Measurements from ENCODE around the gene OS9.
"Not testable (repeated sequence)": the region's sequence is repeated elsewhere in the genome, so short reads cannot be mapped to it uniquely, and the experiment has no call there.

OS9 gene

GRCh38 chr12:57693659-57694458 is at the start of gene OS9:
Gene OS9 (plus strand): TSS chr12:57694132. CDS start chr12:57694162, 30 bp downstream.
- DNase-seq (ENCODE audit: low read depth), result peak; percentile 96

GRCh38 chr12:57645990-57646658 is 47.8 kb upstream of the OS9 start:
- not testable (repeated sequence) for DNase-seq (ENCODE audit: low read depth)

GRCh38 chr12:57646659-57647049 is 47.3 kb upstream of the OS9 start:
- DNase-seq (ENCODE audit: low read depth), result not testable (repeated sequence)

GRCh38 chr12:57654042-57654441 is 39.9 kb upstream of the OS9 start:
- DNase-seq (ENCODE audit: low read depth), result no peak

GRCh38 chr12:57655541-57656240 is 38.2 kb upstream of the OS9 start:
- no peak for DNase-seq (ENCODE audit: low read depth)

- not testable (repeated sequence) for DNase-seq (ENCODE audit: low read depth)
Observed at GRCh38 chr12:57656408-57656807, 37.5 kb upstream of the OS9 start.

GRCh38 chr12:57657744-57658143 is 36.2 kb upstream of the OS9 start:
- no peak for DNase-seq (ENCODE audit: low read depth)

GRCh38 chr12:57658890-57659289 is 35.0 kb upstream of the OS9 start:
- no peak for DNase-seq (ENCODE audit: low read depth)

GRCh38 chr12:57661376-57661775 is 32.6 kb upstream of the OS9 start:
- DNase-seq (ENCODE audit: low read depth), result no peak

- not testable (repeated sequence) for DNase-seq (ENCODE audit: low read depth)
Observed at GRCh38 chr12:57665066-57665820, 28.7 kb upstream of the OS9 start.

GRCh38 chr12:57666897-57667296 is 27.0 kb upstream of the OS9 start:
- DNase-seq (ENCODE audit: low read depth), result no peak

- DNase-seq (ENCODE audit: low read depth), result not testable (repeated sequence)
Observed at GRCh38 chr12:57669691-57670090, 24.2 kb upstream of the OS9 start.

- DNase-seq (ENCODE audit: low read depth), result not testable (repeated sequence)
Observed at GRCh38 chr12:57671811-57672210, 22.1 kb upstream of the OS9 start.

- no peak for DNase-seq (ENCODE audit: low read depth)
Observed at GRCh38 chr12:57672801-57673200, 21.1 kb upstream of the OS9 start.

GRCh38 chr12:57674691-57675090 is 19.2 kb upstream of the OS9 start:
- no peak for DNase-seq (ENCODE audit: low read depth)

- not testable (repeated sequence) for DNase-seq (ENCODE audit: low read depth)
Observed at GRCh38 chr12:57677947-57678346, 16.0 kb upstream of the OS9 start.

- no peak for DNase-seq (ENCODE audit: low read depth)
Observed at GRCh38 chr12:57679697-57680096, 14.2 kb upstream of the OS9 start.

- DNase-seq (ENCODE audit: low read depth), result no peak
Observed at GRCh38 chr12:57687862-57688261, 6.1 kb upstream of the OS9 start.

- no peak for DNase-seq (ENCODE audit: low read depth)
Observed at GRCh38 chr12:57688931-57689330, 5.0 kb upstream of the OS9 start.

- DNase-seq (ENCODE audit: low read depth), result no peak
Observed at GRCh38 chr12:57692500-57692899, 1.4 kb upstream of the OS9 start.

- DNase-seq (ENCODE audit: low read depth), result no peak
Observed at GRCh38 chr12:57693317-57693658, 644 bp upstream of the OS9 start.

- DNase-seq (ENCODE audit: low read depth), result no peak
Observed at GRCh38 chr12:57694459-57695019, 607 bp downstream of the OS9 start.

Data from T-helper 22 cell (primary cell).